ENCODE results near the gene TENM4. TPM values are rescaled to one million over a fixed set of nuclear protein-coding genes. Genes with fewer than 3 reads are reported as not detected.

The TENM4 gene
- total RNA-seq, 1 donor from 2014 or later, result 50.7 TPM

DNA sequence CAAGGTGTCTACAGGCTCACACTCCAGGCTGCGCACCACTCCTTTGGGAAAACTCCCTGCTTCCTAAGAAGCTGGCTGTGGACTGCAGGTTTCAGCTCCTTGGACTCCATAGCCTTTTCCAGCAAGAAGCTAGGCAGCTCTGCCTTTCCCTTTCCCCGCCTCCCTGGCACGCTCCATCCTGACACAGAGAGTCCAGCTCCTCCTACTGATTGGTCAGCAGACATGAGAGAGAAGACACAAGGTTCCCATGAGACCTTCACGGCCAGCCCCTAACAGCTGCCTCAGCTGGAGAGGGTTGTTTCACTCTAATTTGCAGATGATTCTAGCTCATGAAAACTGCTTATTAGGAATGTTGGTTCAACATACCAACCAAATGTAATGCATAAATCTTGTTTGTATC, 27.6 kb downstream of the TENM4 start:
- DNase-seq, result peak; percentile 86
- H3K4me3 Mint-ChIP-seq (ENCODE audit: unreplicated experiment), result peak overlapping the region; percentile 54
- peaks cover 22% of the 10 kb centered on the region for H3K4me1 Mint-ChIP-seq (ENCODE audit: low read depth, unreplicated experiment)
- H3K27ac Mint-ChIP-seq (ENCODE audit: unreplicated experiment), result peak overlapping the region; percentile 95
- TF ChIP-seq CTCF (IDR thresholded peaks at IDR 0.05; ENCODE audit: partially characterized antibody, unreplicated experiment), result no peak
- peaks cover 10% of the 10 kb centered on the region for H3K36me3 Mint-ChIP-seq (ENCODE audit: unreplicated experiment)
- H3K27me3 Mint-ChIP-seq (ENCODE audit: unreplicated experiment), result no peaks in the 10 kb centered on the region
- H3K9me3 Mint-ChIP-seq (ENCODE audit: unreplicated experiment), result peaks cover 2% of the 10 kb centered on the region

GRCh38 chr11:79412761-79413160, 28.1 kb downstream of the TENM4 start:
- no peak for TF ChIP-seq CTCF (IDR thresholded peaks at IDR 0.05; ENCODE audit: partially characterized antibody, unreplicated experiment)
- H3K27ac Mint-ChIP-seq (ENCODE audit: unreplicated experiment), result peak overlapping the region; percentile 95
- H3K4me1 Mint-ChIP-seq (ENCODE audit: low read depth, unreplicated experiment), result peaks cover 22% of the 10 kb centered on the region
- peaks cover 10% of the 10 kb centered on the region for H3K36me3 Mint-ChIP-seq (ENCODE audit: unreplicated experiment)
- peak overlapping the region; percentile 54 for H3K4me3 Mint-ChIP-seq (ENCODE audit: unreplicated experiment)
- H3K27me3 Mint-ChIP-seq (ENCODE audit: unreplicated experiment), result no peaks in the 10 kb centered on the region
- peaks cover 2% of the 10 kb centered on the region for H3K9me3 Mint-ChIP-seq (ENCODE audit: unreplicated experiment)
- no peak for DNase-seq

DNA sequence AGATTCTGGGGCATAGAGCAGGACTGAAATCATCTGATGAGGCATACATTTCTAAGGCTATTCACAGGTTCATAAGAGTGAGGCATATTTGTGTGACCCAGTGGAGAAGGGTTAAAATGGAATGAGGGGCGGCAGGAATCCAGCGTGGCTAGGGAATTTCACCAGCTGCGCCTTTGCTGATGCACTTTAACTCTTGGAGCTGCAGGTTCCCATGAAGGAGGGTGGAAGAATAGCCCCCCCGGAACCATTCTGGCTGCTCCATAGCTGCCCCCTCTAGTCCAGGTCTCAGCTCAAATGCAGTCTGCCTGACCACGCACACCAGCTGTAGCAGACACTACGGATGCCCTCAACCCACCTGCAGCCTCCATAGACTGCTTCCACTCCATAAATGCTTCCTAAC, 31.5 kb downstream of the TENM4 start:
- Mint-ChIP-seq H3K36me3 (ENCODE audit: unreplicated experiment) (no peaks in the 10 kb centered on the region), H3K4me1 (ENCODE audit: low read depth, unreplicated experiment) (peaks cover 24% of the 10 kb centered on the region), H3K4me3 (ENCODE audit: unreplicated experiment) (no peak overlapping the region), H3K27ac (ENCODE audit: unreplicated experiment) (no peak overlapping the region), H3K27me3 (ENCODE audit: unreplicated experiment) (no peaks in the 10 kb centered on the region), H3K9me3 (ENCODE audit: unreplicated experiment) (peaks cover 2% of the 10 kb centered on the region)
- no peak for TF ChIP-seq CTCF (IDR thresholded peaks at IDR 0.05; ENCODE audit: partially characterized antibody, unreplicated experiment)
- no peak for DNase-seq

DNA sequence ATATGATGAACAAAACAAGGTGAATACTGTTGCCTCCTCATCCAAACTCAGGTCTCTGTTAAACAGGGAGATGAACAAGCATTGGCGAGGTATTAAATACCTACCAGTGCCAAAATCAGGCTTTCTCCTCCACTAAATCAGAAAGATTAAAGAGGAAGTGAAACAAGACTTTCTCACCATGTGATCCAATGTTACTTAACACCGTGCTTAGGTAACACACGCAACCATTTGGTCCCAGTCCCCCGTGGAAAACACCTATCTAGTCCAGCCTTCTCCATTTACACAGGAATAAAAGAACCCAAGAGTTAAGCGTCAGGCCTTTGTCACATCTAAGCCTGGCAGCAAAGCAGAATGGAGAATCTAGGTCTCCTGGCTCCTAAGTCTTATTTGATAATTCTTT, 34.5 kb downstream of the TENM4 start:
- no peak for DNase-seq
- no peaks in the 10 kb centered on the region for H3K27me3 Mint-ChIP-seq (ENCODE audit: unreplicated experiment)
- peaks cover 4% of the 10 kb centered on the region for H3K36me3 Mint-ChIP-seq (ENCODE audit: unreplicated experiment)
- no peak for TF ChIP-seq CTCF (IDR thresholded peaks at IDR 0.05; ENCODE audit: partially characterized antibody, unreplicated experiment)
- peaks cover 7% of the 10 kb centered on the region for H3K4me1 Mint-ChIP-seq (ENCODE audit: low read depth, unreplicated experiment)
- H3K4me3 Mint-ChIP-seq (ENCODE audit: unreplicated experiment), result no peak overlapping the region
- H3K9me3 Mint-ChIP-seq (ENCODE audit: unreplicated experiment), result no peaks in the 10 kb centered on the region
- no peak overlapping the region for H3K27ac Mint-ChIP-seq (ENCODE audit: unreplicated experiment)

GRCh38 chr11:79404806-79405205, 36.0 kb downstream of the TENM4 start:
- no peak for TF ChIP-seq CTCF (IDR thresholded peaks at IDR 0.05; ENCODE audit: partially characterized antibody, unreplicated experiment)

More at GRCh38 chr11:79404806-79405205, 36.0 kb downstream of the TENM4 start:
- Mint-ChIP-seq H3K27ac (ENCODE audit: unreplicated experiment) (no peak overlapping the region), H3K4me1 (ENCODE audit: low read depth, unreplicated experiment) (peaks cover 7% of the 10 kb centered on the region), H3K36me3 (ENCODE audit: unreplicated experiment) (peaks cover 7% of the 10 kb centered on the region), H3K27me3 (ENCODE audit: unreplicated experiment) (no peaks in the 10 kb centered on the region), H3K9me3 (ENCODE audit: unreplicated experiment) (no peaks in the 10 kb centered on the region), H3K4me3 (ENCODE audit: unreplicated experiment) (no peak overlapping the region)
- no peak for DNase-seq
